OCI-LY7 (cell line): ENCODE results near the gene TIMM50. TPM values are rescaled to one million over a fixed set of nuclear protein-coding genes. Genes with fewer than 3 reads are reported as not detected.

ENCODE experiments used
- BruUV-seq: library from RNA; stranded (reverse); fragments of 400-500 nt; replicated peaks from 2 replicates; lab custom pipeline; 2021; lab: Mats Ljungman, UMichigan
- CTCF ChIA-PET: fragments of 300-600 bp; sonication (Branson Sonifier 250); formaldehyde crosslinking; loops from one replicate; lab custom pipeline; 2022; ENCODE audit warnings: antibody characterized with exemption; ENCODE audit not compliant: unreplicated experiment; lab: Charles Lee
- POLR2A ChIA-PET: fragments of 300-600 bp; sonication (Branson Sonifier 250); formaldehyde crosslinking; loops from one replicate; lab custom pipeline; 2022; ENCODE audit warnings: antibody characterized with exemption; lab: Charles Lee
- DNase-seq: peaks from one replicate; pipeline ENCODE4 v3.0.0-alpha.2; 2015; ENCODE audit warnings: low spot score
- H2AFZ ChIP-seq: fragments of 200-600 bp; sonication (generic), shearing (Covaris generic); 2 replicates; pipeline ENCODE4 v1.6.1; 2014; ENCODE audit warnings: mild to moderate bottlenecking, antibody characterized with exemption, low read length, moderate library complexity
- H3K27ac ChIP-seq: fragments of 200-600 bp; sonication (generic); 2 replicates; pipeline ENCODE4 v1.5.1; 2014; ENCODE audit warnings: mixed run types, low read depth, mild to moderate bottlenecking, moderate library complexity, low read length, inconsistent platforms; ENCODE audit not compliant: poor library complexity, severe bottlenecking
- H3K36me3 ChIP-seq: fragments of 200-600 bp; sonication (generic); 2 replicates; pipeline ENCODE4 v1.6.1; 2014; ENCODE audit warnings: mild to moderate bottlenecking, antibody characterized with exemption, low read length, moderate library complexity, mixed read lengths; ENCODE audit not compliant: insufficient read depth
- H3K4me1 ChIP-seq: fragments of 200-600 bp; sonication (generic); 2 replicates; pipeline ENCODE4 v1.5.1; 2014; ENCODE audit warnings: mild to moderate bottlenecking, low read length; ENCODE audit not compliant: insufficient read depth, poor library complexity, severe bottlenecking
- H3K4me2 ChIP-seq: fragments of 200-600 bp; sonication (generic); 2 replicates; pipeline ENCODE4 v1.6.1; 2014; ENCODE audit warnings: mild to moderate bottlenecking, low read length
- H3K4me3 ChIP-seq: fragments of 200-600 bp; sonication (generic); 2 replicates; pipeline ENCODE4 v1.5.1; 2014; ENCODE audit warnings: mild to moderate bottlenecking, low read depth, low read length; ENCODE audit not compliant: poor library complexity, severe bottlenecking
- H3K79me2 ChIP-seq: fragments of 200-600 bp; sonication (generic); 2 replicates; pipeline ENCODE4 v1.6.1; 2016; ENCODE audit warnings: low read depth, mild to moderate bottlenecking, low read length, moderate library complexity, mixed read lengths; ENCODE audit not compliant: insufficient read depth
- H3K9me2 ChIP-seq: fragments of 200-600 bp; sonication (generic); 2 replicates; pipeline ENCODE4 v1.6.1; 2016; ENCODE audit warnings: mild to moderate bottlenecking, low read length, mixed read lengths; ENCODE audit not compliant: insufficient read depth
- H3K9me3 ChIP-seq: fragments of 200-600 bp; sonication (generic); 2 replicates; pipeline ENCODE4 v1.6.1; 2014; ENCODE audit warnings: mild to moderate bottlenecking, mixed run types, low read length, mixed read lengths
- H4K20me1 ChIP-seq: fragments of 200-600 bp; sonication (generic); 2 replicates; pipeline ENCODE4 v1.6.1; 2014; ENCODE audit warnings: mild to moderate bottlenecking, antibody characterized with exemption, low read length, moderate library complexity, mixed read lengths; ENCODE audit not compliant: insufficient read depth
- EZH2phosphoT487 ChIP-seq: fragments of 200-600 bp; sonication (generic); IDR thresholded peaks from 2 replicates; pipeline ENCODE4 v1.6.1; 2018; ENCODE audit warnings: low read depth, borderline replicate concordance, mild to moderate bottlenecking, mixed run types, antibody characterized with exemption, low read length, moderate library complexity, mixed read lengths
- intact Hi-C: fragments of 100-400 bp; cut with micrococcal nuclease; formaldehyde crosslinking; loops from one replicate; pipeline ENCODE4 v1.10.0; 2022; ENCODE audit not compliant: unreplicated experiment
- total RNA-seq, 2 experiments: library from RNA; depleted of rRNA in 1 of 2; stranded (reverse); fragments of >200 nt in 1 of 2; shearing (Covaris generic) in 1 of 2; gene quantifications; 2 replicates each; pipeline ENCODE4 v1.2.3, GENCODE V29; 2014 to 2022
- TF ChIP-seq, protein P1 (sequence below): fragments of 200-600 bp; sonication (generic); conservative IDR thresholded peaks from 2 replicates; pipeline ENCODE4 v1.5.1; 2014; ENCODE audit warnings: mild to moderate bottlenecking, antibody characterized with exemption, low read length, moderate library complexity, mixed read lengths

The TIMM50 gene
- total RNA-seq, 2 experiments from 2014 or later, result 93.2 to 98.1 TPM

DNA sequence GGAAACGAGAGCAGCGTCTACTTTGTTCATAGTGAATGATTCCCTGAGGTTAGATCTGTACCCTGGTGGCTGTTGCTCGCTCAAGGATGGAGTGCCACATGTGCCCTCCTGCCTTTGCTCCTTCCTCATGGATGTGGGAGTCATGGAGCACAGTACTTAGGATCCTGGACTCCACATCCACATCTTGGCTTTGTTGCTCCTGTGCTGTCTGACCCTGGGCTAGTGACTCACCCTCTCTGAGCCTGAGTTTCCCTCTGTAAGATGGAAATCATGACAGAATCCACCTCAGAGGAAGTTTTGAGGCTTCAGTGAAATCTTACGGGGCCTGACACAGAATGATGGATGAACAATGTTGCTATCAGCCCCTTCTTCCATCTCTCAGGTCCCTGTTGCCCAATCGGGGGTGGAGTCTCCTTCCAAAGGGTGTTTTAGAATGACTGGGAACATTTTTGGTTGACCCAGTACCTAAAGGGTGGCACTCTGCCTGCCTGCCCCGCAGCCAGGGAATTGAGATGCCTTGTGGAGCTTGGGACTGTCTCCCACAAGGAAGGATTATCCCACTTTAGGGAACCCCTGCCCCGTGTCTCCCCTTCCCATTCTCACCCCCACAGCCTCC lies 9.8 kb upstream of the TIMM50 start:
- H2AFZ ChIP-seq, result no peak overlapping the region
- H3K4me1 ChIP-seq, result no peaks in the 10 kb centered on the region
- ChIA-PET POLR2A (no interaction called here), CTCF (no interaction called here)
- no peak overlapping the region for H3K27ac ChIP-seq
- DNase-seq, result no peak
- no peaks in the 10 kb centered on the region for H3K9me2 ChIP-seq
- H3K36me3 ChIP-seq, result peaks cover 97% of the 10 kb centered on the region
- no peaks in the 10 kb centered on the region for H4K20me1 ChIP-seq
- no peaks in the 10 kb centered on the region for H3K79me2 ChIP-seq
- H3K4me2 ChIP-seq, result no peak overlapping the region
- H3K9me3 ChIP-seq, result no peaks in the 10 kb centered on the region
- intact Hi-C loops, result no loop called here
- no TSS peak for BruUV-seq
- TF ChIP-seq EZH2phosphoT487, result no peak
- TF ChIP-seq, protein P1, sequence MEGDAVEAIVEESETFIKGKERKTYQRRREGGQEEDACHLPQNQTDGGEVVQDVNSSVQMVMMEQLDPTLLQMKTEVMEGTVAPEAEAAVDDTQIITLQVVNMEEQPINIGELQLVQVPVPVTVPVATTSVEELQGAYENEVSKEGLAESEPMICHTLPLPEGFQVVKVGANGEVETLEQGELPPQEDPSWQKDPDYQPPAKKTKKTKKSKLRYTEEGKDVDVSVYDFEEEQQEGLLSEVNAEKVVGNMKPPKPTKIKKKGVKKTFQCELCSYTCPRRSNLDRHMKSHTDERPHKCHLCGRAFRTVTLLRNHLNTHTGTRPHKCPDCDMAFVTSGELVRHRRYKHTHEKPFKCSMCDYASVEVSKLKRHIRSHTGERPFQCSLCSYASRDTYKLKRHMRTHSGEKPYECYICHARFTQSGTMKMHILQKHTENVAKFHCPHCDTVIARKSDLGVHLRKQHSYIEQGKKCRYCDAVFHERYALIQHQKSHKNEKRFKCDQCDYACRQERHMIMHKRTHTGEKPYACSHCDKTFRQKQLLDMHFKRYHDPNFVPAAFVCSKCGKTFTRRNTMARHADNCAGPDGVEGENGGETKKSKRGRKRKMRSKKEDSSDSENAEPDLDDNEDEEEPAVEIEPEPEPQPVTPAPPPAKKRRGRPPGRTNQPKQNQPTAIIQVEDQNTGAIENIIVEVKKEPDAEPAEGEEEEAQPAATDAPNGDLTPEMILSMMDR, result no peak
- H3K4me3 ChIP-seq, result no peak overlapping the region

DNA sequence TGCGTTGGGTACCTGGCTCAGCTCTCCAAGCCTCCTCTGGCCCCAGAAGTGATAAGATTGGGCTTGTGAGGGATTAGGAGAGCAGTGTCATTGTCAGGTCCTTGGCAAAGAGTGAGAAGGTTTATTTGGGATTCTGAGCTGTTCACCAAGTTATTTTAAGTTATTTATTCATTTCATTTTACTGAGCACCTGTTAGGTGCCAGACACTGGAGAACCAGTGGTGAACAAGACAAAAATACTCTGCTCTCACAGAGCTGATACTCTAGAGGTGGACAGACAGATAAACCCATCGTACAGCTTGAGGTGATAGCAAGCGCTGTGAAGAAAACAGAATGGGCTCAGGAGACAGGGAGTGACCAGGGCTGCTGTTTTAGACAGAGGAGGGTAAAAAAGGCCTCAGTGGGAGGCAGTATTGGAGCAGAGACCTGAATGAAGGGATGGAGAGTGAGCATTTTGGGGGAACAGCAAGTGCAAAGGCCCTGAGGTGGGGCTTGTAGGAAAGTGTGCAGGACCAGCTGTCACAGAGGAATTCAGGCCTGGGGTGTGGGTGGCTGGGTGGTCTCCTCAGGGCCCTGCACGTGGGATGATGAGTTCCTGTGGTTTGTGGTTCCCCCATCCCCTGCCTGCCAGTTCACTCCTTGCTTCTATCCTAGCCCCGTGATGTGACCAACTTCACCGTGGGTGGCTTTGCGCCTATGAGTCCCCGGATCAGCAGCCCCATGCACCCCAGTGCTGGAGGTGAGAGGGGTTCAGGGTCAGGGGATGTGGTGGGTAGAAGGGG lies 8.7 kb upstream of the TIMM50 start:
- TF ChIP-seq EZH2phosphoT487, result no peak
- TF ChIP-seq, protein P1, result no peak

More for the DNA sequence above, 8.7 kb upstream of the TIMM50 start:
- POLR2A ChIA-PET, result interaction anchor here (0.6 kb wide), 1 partner anchor 18 kb away, joined by 3 read pairs; no protein-coding TSS in a partner anchor
- H3K4me1 ChIP-seq, result no peaks in the 10 kb centered on the region
- H3K4me3 ChIP-seq, result no peak overlapping the region
- BruUV-seq, result no TSS peak
- H3K9me3 ChIP-seq, result no peaks in the 10 kb centered on the region
- no peak overlapping the region for H3K4me2 ChIP-seq
- DNase-seq, result no peak
- intact Hi-C loops, result no loop called here
- H3K36me3 ChIP-seq, result peaks cover 99% of the 10 kb centered on the region
- CTCF ChIA-PET, result no interaction called here
- H2AFZ ChIP-seq, result no peak overlapping the region
- no peaks in the 10 kb centered on the region for H3K9me2 ChIP-seq
- no peak overlapping the region for H3K27ac ChIP-seq
- no peaks in the 10 kb centered on the region for H4K20me1 ChIP-seq
- H3K79me2 ChIP-seq, result no peaks in the 10 kb centered on the region
